H1 (cell line): ENCODE measurements around the gene UHRF1. TPM values are rescaled to one million over a fixed set of nuclear protein-coding genes. Genes with fewer than 3 reads are reported as not detected.

ENCODE experiments used
- EGR1 ChIP-seq: IDR thresholded peaks from 2 replicates; pipeline ENCODE4 v1.6.1; 2011; ENCODE audit warnings: low read depth, low read length, borderline replicate concordance
- KDM5A ChIP-seq: fragments of 200-600 bp; IDR thresholded peaks from 2 replicates; pipeline ENCODE4 v1.7.1; 2012; ENCODE audit warnings: mild to moderate bottlenecking, low read length, inconsistent platforms, mixed read lengths
- ZNF274 ChIP-seq: IDR thresholded peaks from 2 replicates; pipeline ENCODE4 v1.7.0; 2012; ENCODE audit warnings: low read length, borderline replicate concordance; ENCODE audit errors: extremely low read depth
- polyA plus RNA-seq, 7 experiments: library from polyadenylated mRNA; depleted of rRNA in 3 of 7; stranded (reverse) in 5 of 7; unstranded in 2 of 7; fragments of >200 nt in 5 of 7; fragments of 200-250 nt in 2 of 7; gene quantifications; 1 replicate in 5 of 7; 2 replicates in 1 of 7; 4 replicates in 1 of 7; pipeline versions ENCODE4 v1.2.1 to v1.2.3, GENCODE V29; 2011 to 2013; ENCODE audit warnings: missing spikeins in 2 of 7, mixed read lengths in 2 of 7
- total RNA-seq: library from RNA; stranded (reverse); fragmentation: NEBNext Ultra II Directional; extraction: Animal tissue kit (Norgen Biotek cat#: 25700); gene quantifications from 2 replicates; pipeline ENCODE4 v1.2.1, GENCODE V29; 2021

The UHRF1 gene
- total and polyA plus RNA-seq, 2 of the 8 experiments (the other 6 are each of a cell fraction or from before 2014, with no cell fraction given): 14.7 to 65.8 TPM

GRCh38 chr19:4990306-4990705 is 81.0 kb downstream of the UHRF1 start (continued):
- TF ChIP-seq EGR1 (no peak), KDM5A (no peak), ZNF274 (no peak)
- TF ChIP-seq, all 59 proteins: peak for 0
